ENCODE results near the gene CDC20. TPM values are rescaled to one million over a fixed set of nuclear protein-coding genes. Genes with fewer than 3 reads are reported as not detected.
"Not testable (repeated sequence)": the region's sequence is repeated elsewhere in the genome, so short reads cannot be mapped to it uniquely, and the experiment has no call there.

The CDC20 gene
- total RNA-seq, 2 donors from 2014 or later = 0.65 to 0.97 TPM

GRCh38 chr1:43387976-43388599 is 29.3 kb downstream of the CDC20 start:
- H3K27me3 Mint-ChIP-seq = no peaks in the 10 kb centered on the region
- peaks cover 10% of the 10 kb centered on the region for H3K36me3 Mint-ChIP-seq (ENCODE audit: low read depth)

GRCh38 chr1:43388613-43389012 is 29.8 kb downstream of the CDC20 start:
- peaks cover 10% of the 10 kb centered on the region for H3K36me3 Mint-ChIP-seq (ENCODE audit: low read depth)
- DNase-seq = no peak
- peak overlapping the region; percentile 100 for H3K4me3 Mint-ChIP-seq
- ATAC-seq = no peak
- no peaks in the 10 kb centered on the region for H3K9me3 ChIP-seq (ENCODE audit: control insufficient read depth, low read length, poor library complexity, severe bottlenecking)
- peak overlapping the region; percentile 100 for H3K27ac Mint-ChIP-seq
- no peaks in the 10 kb centered on the region for H3K27me3 Mint-ChIP-seq
- H3K4me1 Mint-ChIP-seq = peaks cover 41% of the 10 kb centered on the region

More at GRCh38 chr1:43387976-43388599, 29.3 kb downstream of the CDC20 start:
- H3K9me3 ChIP-seq (ENCODE audit: control insufficient read depth, low read length, poor library complexity, severe bottlenecking) = no peaks in the 10 kb centered on the region
- no peak for DNase-seq
- Mint-ChIP-seq H3K4me3 (peak overlapping the region; percentile 100), H3K4me1 (peaks cover 36% of the 10 kb centered on the region), H3K27ac (peak overlapping the region; percentile 100)
- no peak for ATAC-seq

- H3K9me3 ChIP-seq (ENCODE audit: control insufficient read depth, low read length, poor library complexity, severe bottlenecking) = no peaks in the 10 kb centered on the region
- no peaks in the 10 kb centered on the region for H3K27me3 Mint-ChIP-seq
- peaks cover 10% of the 10 kb centered on the region for H3K36me3 Mint-ChIP-seq (ENCODE audit: low read depth)
- DNase-seq = peak; percentile 76 to 92 (median 82)
- peak; percentile 93 for ATAC-seq
- H3K27ac Mint-ChIP-seq = peak within 1 kb of the TSS; percentile 100
- peak within 1 kb of the TSS; percentile 100 for H3K4me3 Mint-ChIP-seq
- peaks cover 45% of the 10 kb centered on the region for H3K4me1 Mint-ChIP-seq
Measured at GRCh38 chr1:43389326-43390313, 30.8 kb downstream of the CDC20 start, which contains the start of the genes MED8 and SZT2. Gene MED8 (minus strand): TSS chr1:43389800. CDS start chr1:43389764, 36 bp downstream. Gene SZT2 (plus strand): TSS chr1:43389899. CDS start chr1:43389969, 70 bp downstream.

GRCh38 chr1:43392702-43393101 is 33.9 kb downstream of the CDC20 start:
- ATAC-seq (no peak), DNase-seq (no peak)
- Mint-ChIP-seq H3K36me3 (ENCODE audit: low read depth) (peaks cover 2% of the 10 kb centered on the region), H3K27ac (peak overlapping the region; percentile 67), H3K27me3 (no peaks in the 10 kb centered on the region), H3K4me1 (peaks cover 41% of the 10 kb centered on the region), H3K4me3 (no peak overlapping the region)
- H3K9me3 ChIP-seq (ENCODE audit: control insufficient read depth, low read length, poor library complexity, severe bottlenecking) = no peaks in the 10 kb centered on the region

GRCh38 chr1:43395523-43395922 is 36.7 kb downstream of the CDC20 start:
- no peaks in the 10 kb centered on the region for H3K9me3 ChIP-seq (ENCODE audit: control insufficient read depth, low read length, poor library complexity, severe bottlenecking)
- Mint-ChIP-seq H3K27me3 (no peaks in the 10 kb centered on the region), H3K36me3 (ENCODE audit: low read depth) (no peaks in the 10 kb centered on the region), H3K4me3 (no peak overlapping the region), H3K27ac (no peak overlapping the region), H3K4me1 (peaks cover 28% of the 10 kb centered on the region)
- ATAC-seq (no peak), DNase-seq (no peak)

- Mint-ChIP-seq H3K36me3 (ENCODE audit: low read depth) (no peaks in the 10 kb centered on the region), H3K4me3 (no peak overlapping the region), H3K4me1 (peaks cover 26% of the 10 kb centered on the region), H3K27me3 (no peaks in the 10 kb centered on the region), H3K27ac (no peak overlapping the region)
- no peak for DNase-seq
- ATAC-seq = no peak
- no peaks in the 10 kb centered on the region for H3K9me3 ChIP-seq (ENCODE audit: control insufficient read depth, low read length, poor library complexity, severe bottlenecking)
Measured at GRCh38 chr1:43396059-43396458, 37.3 kb downstream of the CDC20 start.

- DNase-seq (no peak), ATAC-seq (no peak)
- Mint-ChIP-seq H3K27me3 (no peaks in the 10 kb centered on the region), H3K36me3 (ENCODE audit: low read depth) (peaks cover 8% of the 10 kb centered on the region), H3K4me3 (no peak overlapping the region), H3K27ac (no peak overlapping the region), H3K4me1 (peaks cover 25% of the 10 kb centered on the region)
- H3K9me3 ChIP-seq (ENCODE audit: control insufficient read depth, low read length, poor library complexity, severe bottlenecking) = no peaks in the 10 kb centered on the region
Measured at GRCh38 chr1:43398227-43398626, 39.4 kb downstream of the CDC20 start.

- H3K27me3 Mint-ChIP-seq; H3K27ac Mint-ChIP-seq; ATAC-seq; H3K4me3 Mint-ChIP-seq; DNase-seq; H3K9me3 ChIP-seq (ENCODE audit: control insufficient read depth, low read length, poor library complexity, severe bottlenecking): not testable (repeated sequence)
- Mint-ChIP-seq H3K4me1 (peaks cover 19% of the 10 kb centered on the region), H3K36me3 (ENCODE audit: low read depth) (peaks cover 14% of the 10 kb centered on the region)
Measured at GRCh38 chr1:43400441-43400840, 41.7 kb downstream of the CDC20 start.

- Mint-ChIP-seq H3K27ac (peak overlapping the region; percentile 75), H3K36me3 (ENCODE audit: low read depth) (peaks cover 19% of the 10 kb centered on the region), H3K4me1 (peaks cover 27% of the 10 kb centered on the region), H3K4me3 (no peak overlapping the region), H3K27me3 (no peaks in the 10 kb centered on the region)
- no peaks in the 10 kb centered on the region for H3K9me3 ChIP-seq (ENCODE audit: control insufficient read depth, low read length, poor library complexity, severe bottlenecking)
- DNase-seq (no peak), ATAC-seq (no peak)
Measured at GRCh38 chr1:43402089-43402865, 43.5 kb downstream of the CDC20 start.

GRCh38 chr1:43404353-43404752 is 45.6 kb downstream of the CDC20 start:
- DNase-seq (no peak), ATAC-seq (no peak)
- Mint-ChIP-seq H3K36me3 (ENCODE audit: low read depth) (peaks cover 25% of the 10 kb centered on the region), H3K27me3 (no peaks in the 10 kb centered on the region), H3K4me3 (no peak overlapping the region), H3K27ac (no peak overlapping the region), H3K4me1 (peaks cover 26% of the 10 kb centered on the region)
- no peaks in the 10 kb centered on the region for H3K9me3 ChIP-seq (ENCODE audit: control insufficient read depth, low read length, poor library complexity, severe bottlenecking)

GRCh38 chr1:43405219-43405875 is 46.6 kb downstream of the CDC20 start:
- DNase-seq (no peak), ATAC-seq (no peak)
- Mint-ChIP-seq H3K4me3 (no peak overlapping the region), H3K27ac (no peak overlapping the region), H3K36me3 (ENCODE audit: low read depth) (peaks cover 25% of the 10 kb centered on the region), H3K27me3 (no peaks in the 10 kb centered on the region), H3K4me1 (peaks cover 26% of the 10 kb centered on the region)
- no peaks in the 10 kb centered on the region for H3K9me3 ChIP-seq (ENCODE audit: control insufficient read depth, low read length, poor library complexity, severe bottlenecking)

- Mint-ChIP-seq H3K27ac (no peak overlapping the region), H3K4me3 (no peak overlapping the region), H3K36me3 (ENCODE audit: low read depth) (peaks cover 25% of the 10 kb centered on the region), H3K27me3 (no peaks in the 10 kb centered on the region), H3K4me1 (peaks cover 26% of the 10 kb centered on the region)
- no peak for DNase-seq
- ATAC-seq = no peak
- H3K9me3 ChIP-seq (ENCODE audit: control insufficient read depth, low read length, poor library complexity, severe bottlenecking) = no peaks in the 10 kb centered on the region
Measured at GRCh38 chr1:43405876-43406234, 47.1 kb downstream of the CDC20 start.
